VCaP (cell line): ENCODE results near the gene FNIP2.

Experiments
- H3K27ac ChIP-seq: fragments of 450-650 bp; 2 replicates; pipeline ENCODE4 v1.5.1; 2017
- CTCF ChIP-seq: fragments of 450-650 bp; conservative IDR thresholded peaks from 2 replicates; pipeline ENCODE4 v1.5.1; 2017; ENCODE audit warnings: mild to moderate bottlenecking, moderate library complexity

FNIP2 gene

DNA sequence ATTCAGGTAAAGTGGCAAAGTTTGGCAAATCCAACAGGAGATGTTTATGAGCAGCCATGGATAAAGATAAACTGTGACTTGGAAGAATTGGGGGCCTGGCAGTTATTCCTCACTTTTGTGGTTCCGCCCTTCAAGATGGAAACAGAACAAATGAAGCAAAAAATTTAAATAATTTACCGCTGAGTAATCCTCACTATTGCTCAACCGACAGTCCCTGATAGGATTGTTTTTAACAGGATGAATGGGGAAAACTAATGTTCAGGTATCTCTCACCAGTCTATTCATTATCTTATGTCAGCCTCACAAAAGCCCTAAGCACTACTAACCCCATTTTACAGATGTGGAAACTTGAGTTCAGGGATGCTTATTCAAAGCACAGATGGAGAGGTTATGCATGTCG is 90.8 kb downstream of the FNIP2 start:
- no peak for TF ChIP-seq CTCF
- peak overlapping the region; percentile 72 for H3K27ac ChIP-seq

DNA sequence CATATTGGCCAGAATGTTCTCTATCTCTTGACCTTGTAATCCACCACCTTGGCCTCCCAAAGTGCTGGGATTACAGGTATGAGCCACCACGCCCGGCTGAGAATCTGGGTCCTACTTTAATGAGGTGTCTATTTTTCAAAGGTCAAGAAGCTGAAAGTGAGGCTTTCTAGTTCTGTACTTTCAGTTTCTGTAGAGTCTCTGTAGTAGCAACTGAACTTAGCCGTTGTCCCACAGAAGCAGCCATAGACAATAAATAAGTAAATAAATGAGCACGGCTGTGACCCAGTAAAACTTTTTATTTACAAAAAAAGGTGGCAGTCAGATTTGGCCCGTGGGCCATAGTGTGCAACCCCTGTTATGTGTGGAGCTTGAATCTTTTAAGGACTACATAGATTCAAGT is 92.0 kb downstream of the FNIP2 start:
- peak overlapping the region; percentile 72 for H3K27ac ChIP-seq
- no peak for TF ChIP-seq CTCF

DNA sequence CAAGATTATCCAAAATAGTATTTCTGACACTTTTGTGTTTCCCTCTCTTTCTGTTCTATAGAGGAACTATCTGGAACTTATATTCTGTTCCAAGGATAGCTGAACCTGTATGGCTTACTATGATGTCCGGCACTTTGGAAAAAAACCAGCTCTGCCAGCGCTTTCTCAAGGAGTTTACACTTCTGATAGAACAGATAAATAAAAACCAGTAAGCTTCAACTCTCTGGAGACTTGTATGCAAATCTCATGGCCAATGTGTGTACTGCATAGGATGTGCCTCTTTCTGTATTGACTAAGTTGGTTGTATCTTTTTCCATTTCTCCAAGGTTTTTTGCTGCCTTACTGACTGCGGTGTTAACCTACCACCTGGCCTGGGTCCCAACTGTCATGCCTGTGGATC is 92.5 kb downstream of the FNIP2 start:
- no peak for TF ChIP-seq CTCF
- peak overlapping the region; percentile 72 for H3K27ac ChIP-seq

GRCh38 chr4:158861766-158862165 is 92.9 kb downstream of the FNIP2 start:
- TF ChIP-seq CTCF: no peak
- peak overlapping the region; percentile 72 for H3K27ac ChIP-seq

DNA sequence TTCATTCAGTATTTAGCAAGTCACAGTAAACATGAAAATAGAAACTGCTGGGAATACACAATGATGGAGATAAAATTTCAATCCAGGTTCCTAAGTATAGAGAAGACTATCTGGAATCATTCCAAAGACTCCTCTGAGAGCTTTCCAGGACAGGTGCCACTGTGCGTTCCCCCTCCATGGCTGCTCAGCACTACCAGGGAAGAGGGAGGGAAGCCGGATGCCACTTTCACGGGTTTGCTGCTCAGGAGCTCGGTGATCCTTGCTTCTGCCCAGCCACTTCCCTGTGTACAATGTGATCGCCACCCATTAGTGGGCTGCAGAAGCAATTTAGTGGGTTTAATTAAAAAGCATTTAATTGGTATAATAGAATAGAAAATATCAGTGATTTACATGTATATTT is 94.5 kb downstream of the FNIP2 start:
- no peak overlapping the region for H3K27ac ChIP-seq
- TF ChIP-seq CTCF: no peak

DNA sequence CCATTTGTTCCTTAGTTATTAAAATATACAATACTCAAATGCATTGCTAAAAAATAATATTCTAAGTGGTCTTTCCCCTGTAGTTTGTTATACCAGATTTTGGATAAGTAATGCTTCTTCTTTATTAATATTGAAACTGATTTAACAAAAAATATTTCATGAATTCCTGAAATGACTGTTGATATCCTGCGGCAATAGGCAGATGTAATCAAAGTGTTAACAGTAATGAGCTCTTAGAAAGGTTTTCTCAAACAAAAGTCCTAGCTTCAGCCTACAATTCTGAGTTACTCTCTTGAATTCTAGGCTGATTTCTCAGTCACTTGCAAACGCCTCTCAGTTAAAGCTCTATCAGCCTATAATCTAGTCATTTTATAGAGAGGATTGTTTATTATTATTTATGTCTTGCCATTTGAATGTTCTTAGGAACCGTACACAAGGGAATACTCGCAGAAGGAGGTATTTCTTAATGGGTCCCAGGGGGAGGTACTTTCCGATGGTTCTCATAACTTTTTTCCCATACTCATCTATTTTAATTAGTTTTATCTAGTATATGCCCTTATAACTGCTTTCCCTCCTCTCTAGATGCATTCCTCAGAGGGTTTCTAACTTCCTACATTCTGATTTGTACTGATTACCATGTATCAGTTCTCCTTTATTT is 96.8 kb downstream of the FNIP2 start:
- TF ChIP-seq CTCF: no peak
- H3K27ac ChIP-seq: no peak overlapping the region

DNA sequence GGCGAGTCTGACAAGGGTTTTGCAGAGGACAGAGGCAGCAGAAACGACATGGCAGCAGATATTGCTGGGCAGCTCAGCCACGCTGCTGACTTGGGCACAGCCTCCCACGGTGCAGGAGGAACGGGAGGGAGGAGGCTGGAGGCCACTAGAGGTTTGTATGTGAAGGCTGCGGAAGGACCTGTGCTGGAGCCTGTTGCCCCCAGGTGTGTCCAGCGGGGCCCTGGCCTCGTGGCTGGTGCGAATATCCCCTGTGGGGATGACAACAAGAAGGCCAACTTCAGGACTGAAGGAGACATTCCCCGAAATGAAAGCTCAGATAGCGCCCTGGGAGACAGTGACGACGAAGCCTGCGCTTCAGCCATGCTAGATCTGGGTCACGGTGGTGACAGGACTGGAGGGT is 100.2 kb downstream of the FNIP2 start:
- no peak overlapping the region for H3K27ac ChIP-seq
- no peak for TF ChIP-seq CTCF
